GM21619 (cell line): ENCODE data around the gene ADAMTS1.

Source experiments
- ATAC-seq: cut with Tn5 transposase; IDR thresholded peaks from one replicate; pipeline ENCODE4 v1.9.1; 2021; ENCODE audit not compliant: unreplicated experiment

ADAMTS1 gene

DNA sequence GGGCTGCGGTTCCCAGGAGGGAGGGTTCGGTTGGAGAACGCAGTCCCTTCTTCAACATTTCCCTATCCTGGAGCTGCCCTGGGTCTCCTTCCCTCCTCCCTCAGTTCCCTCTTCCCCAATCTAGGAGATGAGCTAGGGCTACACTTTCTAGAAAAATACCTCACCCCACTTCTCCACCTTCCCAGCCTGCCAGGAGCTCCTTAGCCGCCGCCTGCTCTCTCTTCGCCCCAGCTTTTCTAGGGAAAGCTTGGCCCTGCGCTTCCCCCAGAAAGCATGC is 488 bp upstream of the ADAMTS1 start:
- no peak for ATAC-seq

DNA sequence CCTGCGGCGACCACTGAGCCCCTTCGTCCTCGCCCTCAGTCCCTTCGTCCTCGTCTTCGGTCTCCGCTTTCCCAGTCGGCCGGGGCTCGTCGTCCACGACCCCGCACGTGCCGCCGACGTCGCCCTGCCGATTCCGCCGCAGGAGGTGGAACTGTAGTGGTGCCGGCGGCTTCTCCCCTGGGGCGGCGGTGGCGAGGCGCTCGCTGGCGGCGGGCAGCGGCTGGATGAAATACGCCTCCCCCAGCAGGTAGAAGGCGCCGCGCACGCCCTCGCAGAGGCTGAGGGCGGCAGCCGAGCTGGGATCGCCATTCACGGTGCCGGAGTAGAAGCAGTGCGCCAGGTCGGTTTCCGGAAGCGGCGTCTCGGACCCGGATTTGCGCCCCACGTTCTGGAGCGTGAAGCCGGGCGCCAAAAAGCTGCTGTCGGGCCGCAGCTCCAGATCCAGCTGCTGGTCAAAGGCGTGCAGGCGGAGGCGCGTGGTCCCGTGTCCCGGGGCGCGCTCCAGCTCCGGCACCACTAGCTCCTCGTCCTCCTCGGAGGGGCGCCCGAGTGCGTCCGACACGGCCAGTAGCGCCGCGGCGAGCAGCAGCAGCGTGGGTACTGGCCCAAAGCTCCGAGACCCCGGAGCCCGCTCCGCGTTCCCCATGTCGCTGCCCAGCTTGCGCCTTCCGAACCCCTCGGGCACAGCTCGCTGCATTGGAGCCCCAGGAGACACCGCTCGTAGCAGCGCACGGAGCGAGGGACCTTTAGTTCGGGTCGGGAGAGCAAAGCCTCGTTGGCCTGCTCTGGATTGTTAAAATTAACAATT is 747 bp downstream of the ADAMTS1 start:
- ATAC-seq: no peak

DNA sequence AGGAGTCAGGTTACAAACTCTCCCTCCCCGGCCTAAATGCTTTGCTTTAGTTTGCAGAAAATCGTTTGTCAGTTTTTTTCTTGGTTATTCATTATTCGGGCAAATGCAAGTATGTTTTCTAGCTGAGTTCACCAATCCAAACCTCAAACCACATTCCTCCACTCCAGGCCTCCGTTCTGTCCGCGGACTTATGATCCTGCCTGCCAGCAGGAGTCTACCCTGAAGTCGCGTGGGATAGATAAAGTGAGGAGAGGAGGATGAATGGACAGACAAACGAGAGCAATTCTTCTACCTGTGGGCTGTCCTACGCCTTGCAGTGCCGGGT is 1.3 kb downstream of the ADAMTS1 start:
- no peak for ATAC-seq

GRCh38 chr21:26842974-26843932 is 2.0 kb downstream of the ADAMTS1 start:
- ATAC-seq: no peak

DNA sequence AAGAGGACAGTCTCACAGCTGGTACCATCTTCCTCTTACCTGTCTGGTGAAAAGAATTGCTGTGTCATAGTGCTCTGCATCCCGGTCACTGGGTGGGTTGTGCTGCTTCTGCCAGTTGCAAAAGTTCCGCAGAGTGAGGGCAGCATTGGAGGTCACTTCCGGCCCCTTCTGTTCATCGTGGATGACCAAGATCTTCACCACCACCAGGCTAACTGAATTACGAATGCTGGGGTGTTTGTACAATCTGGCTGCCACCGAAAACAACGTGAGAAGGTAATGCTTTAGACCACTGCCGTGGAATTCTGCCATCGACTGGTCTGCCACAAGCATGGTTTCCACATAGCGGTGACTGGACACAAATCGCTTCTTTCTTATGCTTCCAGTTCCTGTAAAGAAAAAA is 2.9 kb downstream of the ADAMTS1 start:
- ATAC-seq: no peak

DNA sequence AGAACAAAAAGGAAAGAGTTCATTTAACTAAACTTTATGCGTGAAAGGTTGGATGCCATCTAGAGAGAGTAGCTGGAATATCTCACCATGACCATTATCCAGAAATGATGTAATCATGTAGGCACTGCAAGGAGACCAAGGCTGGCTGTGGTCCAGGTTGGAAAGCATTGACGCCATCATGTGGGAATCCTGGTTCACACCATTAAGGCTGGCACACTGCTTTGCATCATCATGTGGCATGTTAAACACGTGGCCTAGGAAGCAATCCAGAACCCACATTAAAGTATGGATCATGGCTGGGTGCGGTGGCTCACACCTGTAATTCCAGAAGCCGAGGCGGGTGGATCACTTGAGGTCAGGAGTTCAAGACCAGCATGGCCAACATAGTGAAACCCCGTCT is 4.3 kb downstream of the ADAMTS1 start:
- no peak for ATAC-seq

DNA sequence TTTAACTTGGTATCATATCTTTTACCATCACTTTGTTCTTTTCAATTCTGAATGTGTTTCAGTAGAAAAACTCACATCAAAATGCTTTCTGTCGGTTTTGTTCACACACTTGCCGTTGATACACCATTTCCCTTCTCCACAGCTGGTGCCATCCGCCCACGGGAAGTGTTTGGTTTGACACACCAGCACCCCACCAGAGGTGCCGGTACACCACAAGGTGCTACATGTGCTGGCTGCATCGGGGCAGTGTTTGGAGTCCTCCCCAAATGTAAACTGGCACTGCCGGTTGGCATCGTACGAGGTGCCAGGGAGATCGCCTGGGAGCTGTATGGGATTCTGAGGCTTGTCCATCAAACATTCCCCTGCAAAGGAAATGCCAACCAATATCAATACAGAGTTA is 5.0 kb downstream of the ADAMTS1 start:
- ATAC-seq: no peak

- ATAC-seq: no peak
Observed at GRCh38 chr21:26837539-26837938, 7.7 kb downstream of the ADAMTS1 start.

GRCh38 chr21:26836528-26836927 is 8.7 kb downstream of the ADAMTS1 start:
- ATAC-seq: no peak

GRCh38 chr21:26835714-26836265 is 9.4 kb downstream of the ADAMTS1 start:
- ATAC-seq: no peak

DNA sequence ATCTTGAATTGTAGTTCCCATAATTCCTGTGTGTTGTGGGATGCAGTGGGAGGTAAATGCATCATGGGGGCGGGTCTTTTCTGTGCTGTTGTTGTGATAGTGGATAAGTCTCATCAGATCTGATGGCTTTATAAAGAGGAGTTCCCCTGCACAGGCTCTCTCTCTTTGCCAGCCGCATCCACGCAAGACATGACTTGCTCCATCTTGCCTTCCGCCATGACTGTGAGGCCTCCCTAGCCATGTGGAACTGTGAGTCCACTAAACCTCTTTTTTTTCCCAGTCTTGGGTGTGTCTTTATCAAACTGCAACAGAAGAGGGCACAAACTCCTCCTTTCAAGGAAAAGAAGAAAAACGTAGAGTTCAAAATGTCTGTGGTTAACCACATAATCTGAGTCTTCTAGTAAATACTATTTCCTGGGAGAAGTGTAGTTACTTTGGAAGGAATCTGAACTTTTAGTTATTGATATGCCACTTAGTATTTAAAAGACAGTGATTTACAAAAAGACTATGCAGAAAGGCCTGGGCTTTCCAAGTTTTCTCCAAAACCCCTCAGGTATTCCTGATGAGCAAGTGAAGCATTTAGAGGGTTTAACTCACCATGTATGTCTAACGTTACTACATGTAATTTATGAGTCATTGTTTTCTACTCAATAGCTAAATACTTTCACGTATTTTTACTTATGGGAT is 10.0 kb downstream of the ADAMTS1 start:
- no peak for ATAC-seq

- no peak for ATAC-seq
Observed at GRCh38 chr21:26834181-26834905, 10.9 kb downstream of the ADAMTS1 start.

- no peak for ATAC-seq
Observed at GRCh38 chr21:26833460-26833939, 11.7 kb downstream of the ADAMTS1 start.

- ATAC-seq: no peak
Observed at GRCh38 chr21:26833011-26833410, 12.2 kb downstream of the ADAMTS1 start.

DNA sequence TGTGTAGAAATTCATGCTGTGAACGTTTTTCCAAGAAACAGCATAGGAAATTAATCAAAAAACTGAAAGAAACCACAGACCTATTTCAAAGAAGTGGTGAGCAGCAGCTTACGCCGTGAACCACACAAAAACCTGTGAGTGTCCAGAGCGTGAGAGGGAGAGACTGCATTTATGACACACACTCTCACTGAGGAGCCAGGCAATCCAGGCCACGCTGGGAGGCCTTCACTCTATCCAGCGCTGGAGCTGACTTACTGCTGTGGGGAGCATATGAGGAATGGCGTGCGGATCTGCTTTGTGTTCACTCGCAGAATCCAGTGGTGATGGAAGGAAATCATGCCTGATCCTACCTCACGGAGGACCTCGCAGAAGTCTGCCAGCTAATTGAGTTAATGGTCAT is 12.7 kb downstream of the ADAMTS1 start:
- ATAC-seq: no peak

GRCh38 chr21:26826801-26827200 is 18.4 kb downstream of the ADAMTS1 start:
- ATAC-seq: no peak

DNA sequence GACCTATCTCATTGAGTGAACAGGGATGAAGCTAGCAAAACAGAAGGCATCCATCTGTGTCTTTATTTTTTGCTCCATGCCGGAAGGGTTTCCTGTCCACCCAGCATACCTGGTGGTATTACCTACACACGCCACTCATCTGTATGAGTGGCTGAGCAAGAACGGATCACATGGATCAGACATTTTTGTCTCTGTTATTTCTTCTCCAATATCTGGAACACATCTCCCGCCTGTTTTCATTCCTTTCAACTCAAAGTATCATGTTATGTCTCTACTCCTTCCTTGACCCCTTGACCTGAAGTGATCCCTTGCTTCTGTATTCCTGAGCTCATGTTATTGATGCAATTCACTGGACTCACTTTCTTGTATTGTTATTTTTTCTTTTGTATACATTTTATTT is 24.7 kb downstream of the ADAMTS1 start:
- no peak for ATAC-seq

- ATAC-seq: no peak
Observed at GRCh38 chr21:26819740-26820324, 25.4 kb downstream of the ADAMTS1 start.

DNA sequence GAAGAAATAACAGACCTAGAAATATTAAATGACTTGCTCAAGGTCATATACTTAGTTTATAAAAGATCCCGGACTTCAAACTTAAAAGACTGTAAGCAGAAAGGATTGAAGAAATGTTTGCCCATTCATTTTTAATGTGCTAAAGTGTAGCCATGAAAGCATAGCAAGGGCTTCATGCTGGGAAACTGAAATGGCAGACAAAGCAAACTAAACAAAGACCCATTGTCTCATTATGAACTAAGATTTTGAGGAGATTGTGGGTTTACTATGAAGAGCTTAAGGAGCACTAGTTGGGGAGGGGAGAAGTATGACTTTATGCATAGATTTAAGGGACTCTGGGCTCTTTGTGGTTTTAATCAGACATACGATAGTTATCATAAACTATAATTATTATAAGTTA is 26.3 kb downstream of the ADAMTS1 start:
- no peak for ATAC-seq

DNA sequence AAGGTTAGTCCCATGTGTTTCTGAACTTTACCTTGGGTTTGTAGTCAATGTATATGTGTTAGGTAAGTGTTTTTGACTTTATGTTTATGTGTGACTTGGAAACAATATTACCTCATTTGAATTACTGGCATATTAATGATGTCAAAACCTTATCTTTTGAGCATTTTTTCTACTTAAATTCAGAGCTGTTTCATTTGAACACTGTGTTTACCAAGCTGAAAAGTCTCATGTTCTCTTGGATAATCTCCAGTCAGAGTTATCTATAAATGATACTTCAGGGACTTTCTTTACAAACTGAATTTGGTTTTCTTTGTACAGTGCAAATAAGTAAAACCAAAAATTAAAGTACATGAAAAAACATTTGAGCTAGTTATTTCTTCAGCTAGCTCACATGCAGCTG is 30.0 kb downstream of the ADAMTS1 start:
- no peak for ATAC-seq
